GM19193 (cell line): ENCODE measurements around the gene PLXNA1.

Experiments used
- POLR2A ChIP-seq: IDR thresholded peaks from 4 replicates; pipeline ENCODE4 v1.6.1; 2011; ENCODE audit not compliant: insufficient read depth, insufficient read length; ENCODE audit errors: extremely low read depth

PLXNA1 gene

GRCh38 chr3:127026036-127026435 is 43.1 kb downstream of the PLXNA1 start:
- TF ChIP-seq POLR2A = no peak

- no peak for TF ChIP-seq POLR2A
Measured at GRCh38 chr3:127026661-127027060, 43.7 kb downstream of the PLXNA1 start.

GRCh38 chr3:127027061-127027735 is 44.3 kb downstream of the PLXNA1 start:
- no peak for TF ChIP-seq POLR2A

- no peak for TF ChIP-seq POLR2A
Measured at GRCh38 chr3:127027811-127028548, 45.1 kb downstream of the PLXNA1 start.

GRCh38 chr3:127028781-127029657 is 46.1 kb downstream of the PLXNA1 start:
- TF ChIP-seq POLR2A = no peak

- no peak for TF ChIP-seq POLR2A
Measured at GRCh38 chr3:127029658-127030507, 47.0 kb downstream of the PLXNA1 start.

- TF ChIP-seq POLR2A = no peak
Measured at GRCh38 chr3:127030508-127031412, 47.8 kb downstream of the PLXNA1 start.

- no peak for TF ChIP-seq POLR2A
Measured at GRCh38 chr3:127031413-127031810, 48.5 kb downstream of the PLXNA1 start.

GRCh38 chr3:127031845-127032244 is 48.9 kb downstream of the PLXNA1 start:
- TF ChIP-seq POLR2A = no peak

GRCh38 chr3:127032296-127032990 is 49.5 kb downstream of the PLXNA1 start:
- no peak for TF ChIP-seq POLR2A
